IMR-90 (cell line): Measurements from ENCODE around the gene PTPRK.

Source experiments
- BHLHE40 ChIP-seq: fragments of 150-350 bp; IDR thresholded peaks from 2 replicates; pipeline ENCODE4 v1.6.1; 2016; ENCODE audit warnings: mild to moderate bottlenecking, low read depth, low read length
- MAFK ChIP-seq: IDR thresholded peaks from 2 replicates; pipeline ENCODE4 v1.6.1; 2012; ENCODE audit warnings: low read depth, low read length, improper control_type of control experiment
- POLR2A ChIP-seq: IDR thresholded peaks from 2 replicates; pipeline ENCODE4 v1.6.1; 2012; ENCODE audit warnings: mild to moderate bottlenecking, low read depth, low read length
- RCOR1 ChIP-seq: IDR thresholded peaks from 2 replicates; pipeline ENCODE4 v1.6.1; 2012; ENCODE audit warnings: mild to moderate bottlenecking, low read length, improper control_type of control experiment; ENCODE audit not compliant: insufficient replicate concordance
- TF ChIP-seq, protein P1 (sequence below): conservative IDR thresholded peaks from 2 replicates; pipeline ENCODE4 v1.5.1; 2012; ENCODE audit warnings: mild to moderate bottlenecking, low read depth, low read length, improper control_type of control experiment
- TF ChIP-seq, protein P2 (sequence below): fragments of 150-350 bp; IDR thresholded peaks from 2 replicates; pipeline ENCODE4 v1.6.1; 2016; ENCODE audit warnings: low read depth, mild to moderate bottlenecking, low read length, moderate library complexity, borderline replicate concordance
- TF ChIP-seq, protein P3 (sequence below): fragments of 150-350 bp; IDR thresholded peaks from 2 replicates; pipeline ENCODE4 v1.6.1; 2017; ENCODE audit warnings: mild to moderate bottlenecking, antibody characterized with exemption, low read length, low read depth

DNA sequence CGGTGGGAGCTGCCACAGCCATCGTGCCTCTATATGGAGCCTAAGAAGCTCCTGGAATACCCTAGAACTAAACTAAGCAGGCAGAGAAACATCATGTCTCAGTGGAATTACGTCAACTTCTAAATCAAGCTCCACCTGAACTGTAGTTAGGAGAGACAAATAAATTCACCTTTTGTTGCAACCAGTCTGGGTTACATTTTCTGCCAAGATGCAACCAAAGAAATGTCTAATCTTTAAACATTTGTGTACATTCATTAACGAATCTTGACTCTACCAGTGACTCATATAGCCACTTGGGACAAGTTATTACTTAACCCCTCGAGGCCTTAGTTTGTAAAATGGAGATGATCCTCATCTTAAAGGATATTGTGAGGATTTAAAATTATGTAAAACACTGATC, 8.9 kb downstream of the PTPRK start:
- TF ChIP-seq, protein P1, sequence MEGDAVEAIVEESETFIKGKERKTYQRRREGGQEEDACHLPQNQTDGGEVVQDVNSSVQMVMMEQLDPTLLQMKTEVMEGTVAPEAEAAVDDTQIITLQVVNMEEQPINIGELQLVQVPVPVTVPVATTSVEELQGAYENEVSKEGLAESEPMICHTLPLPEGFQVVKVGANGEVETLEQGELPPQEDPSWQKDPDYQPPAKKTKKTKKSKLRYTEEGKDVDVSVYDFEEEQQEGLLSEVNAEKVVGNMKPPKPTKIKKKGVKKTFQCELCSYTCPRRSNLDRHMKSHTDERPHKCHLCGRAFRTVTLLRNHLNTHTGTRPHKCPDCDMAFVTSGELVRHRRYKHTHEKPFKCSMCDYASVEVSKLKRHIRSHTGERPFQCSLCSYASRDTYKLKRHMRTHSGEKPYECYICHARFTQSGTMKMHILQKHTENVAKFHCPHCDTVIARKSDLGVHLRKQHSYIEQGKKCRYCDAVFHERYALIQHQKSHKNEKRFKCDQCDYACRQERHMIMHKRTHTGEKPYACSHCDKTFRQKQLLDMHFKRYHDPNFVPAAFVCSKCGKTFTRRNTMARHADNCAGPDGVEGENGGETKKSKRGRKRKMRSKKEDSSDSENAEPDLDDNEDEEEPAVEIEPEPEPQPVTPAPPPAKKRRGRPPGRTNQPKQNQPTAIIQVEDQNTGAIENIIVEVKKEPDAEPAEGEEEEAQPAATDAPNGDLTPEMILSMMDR = no peak
- TF ChIP-seq POLR2A (no peak), RCOR1 (no peak), BHLHE40 (no peak), MAFK (no peak)
- TF ChIP-seq, protein P2, sequence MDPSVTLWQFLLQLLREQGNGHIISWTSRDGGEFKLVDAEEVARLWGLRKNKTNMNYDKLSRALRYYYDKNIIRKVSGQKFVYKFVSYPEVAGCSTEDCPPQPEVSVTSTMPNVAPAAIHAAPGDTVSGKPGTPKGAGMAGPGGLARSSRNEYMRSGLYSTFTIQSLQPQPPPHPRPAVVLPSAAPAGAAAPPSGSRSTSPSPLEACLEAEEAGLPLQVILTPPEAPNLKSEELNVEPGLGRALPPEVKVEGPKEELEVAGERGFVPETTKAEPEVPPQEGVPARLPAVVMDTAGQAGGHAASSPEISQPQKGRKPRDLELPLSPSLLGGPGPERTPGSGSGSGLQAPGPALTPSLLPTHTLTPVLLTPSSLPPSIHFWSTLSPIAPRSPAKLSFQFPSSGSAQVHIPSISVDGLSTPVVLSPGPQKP = no peak
- TF ChIP-seq, protein P3, sequence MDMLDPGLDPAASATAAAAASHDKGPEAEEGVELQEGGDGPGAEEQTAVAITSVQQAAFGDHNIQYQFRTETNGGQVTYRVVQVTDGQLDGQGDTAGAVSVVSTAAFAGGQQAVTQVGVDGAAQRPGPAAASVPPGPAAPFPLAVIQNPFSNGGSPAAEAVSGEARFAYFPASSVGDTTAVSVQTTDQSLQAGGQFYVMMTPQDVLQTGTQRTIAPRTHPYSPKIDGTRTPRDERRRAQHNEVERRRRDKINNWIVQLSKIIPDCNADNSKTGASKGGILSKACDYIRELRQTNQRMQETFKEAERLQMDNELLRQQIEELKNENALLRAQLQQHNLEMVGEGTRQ = no peak
